H9 (cell line): ENCODE results near the gene TRIM34. TPM values are rescaled to one million over a fixed set of nuclear protein-coding genes. Genes with fewer than 3 reads are reported as not detected.

Source experiments
- DNase-seq: peaks from one replicate; pipeline ENCODE4 v3.0.0-alpha.2; 2017
- H2AFZ ChIP-seq: one replicate; pipeline ENCODE4 v1.6.1; 2013; ENCODE audit warnings: mild to moderate bottlenecking, low read length, control low read depth, moderate library complexity
- H2AK5ac ChIP-seq: 2 replicates; pipeline ENCODE4 v1.6.1; 2013; ENCODE audit warnings: low read length, control low read depth, mixed read lengths; ENCODE audit not compliant: insufficient read length
- H2BK120ac ChIP-seq: one replicate; pipeline ENCODE4 v1.6.1; 2013; ENCODE audit warnings: low read depth, mild to moderate bottlenecking, low read length, control low read depth, inconsistent platforms; ENCODE audit not compliant: poor library complexity, severe bottlenecking
- H2BK12ac ChIP-seq: 2 replicates; pipeline ENCODE4 v1.6.1; 2013; ENCODE audit warnings: low read length, control low read depth, mixed read lengths, low read depth; ENCODE audit not compliant: insufficient read length
- H2BK15ac ChIP-seq: 2 replicates; pipeline ENCODE4 v1.6.1; 2013; ENCODE audit warnings: low read depth, low read length, control low read depth
- H2BK20ac ChIP-seq: one replicate; pipeline ENCODE4 v1.6.1; 2013; ENCODE audit warnings: low read depth, mild to moderate bottlenecking, low read length, control low read depth, inconsistent platforms; ENCODE audit not compliant: poor library complexity, severe bottlenecking
- H2BK5ac ChIP-seq: 2 replicates; pipeline ENCODE4 v1.6.1; 2013; ENCODE audit warnings: low read length, control low read depth, mixed read lengths; ENCODE audit not compliant: insufficient read length
- H3K14ac ChIP-seq: 2 replicates; pipeline ENCODE4 v1.6.1; 2013; ENCODE audit warnings: low read length, control low read depth; ENCODE audit not compliant: insufficient read depth
- H3K18ac ChIP-seq: 2 replicates; pipeline ENCODE4 v1.6.1; 2013; ENCODE audit warnings: low read depth, mild to moderate bottlenecking, mixed read lengths, low read length, control low read depth; ENCODE audit not compliant: insufficient read length
- H3K23ac ChIP-seq: 2 replicates; pipeline ENCODE4 v1.6.1; 2013; ENCODE audit warnings: low read length, control low read depth, mixed read lengths, low read depth; ENCODE audit not compliant: insufficient read length
- H3K23me2 ChIP-seq: 2 replicates; pipeline ENCODE4 v1.6.1; 2013; ENCODE audit warnings: low read depth, mild to moderate bottlenecking, mixed read lengths, low read length, control low read depth; ENCODE audit not compliant: insufficient read length, poor library complexity, severe bottlenecking
- H3K27ac ChIP-seq: 2 replicates; pipeline ENCODE4 v1.5.1; 2013; ENCODE audit warnings: low read length, control low read depth, mixed read lengths, low read depth; ENCODE audit not compliant: insufficient read length
- H3K27me3 ChIP-seq: 2 replicates; pipeline ENCODE4 v1.6.1; 2013; ENCODE audit warnings: low read length, control low read depth, inconsistent platforms; ENCODE audit not compliant: insufficient read depth
- H3K4ac ChIP-seq: 2 replicates; pipeline ENCODE4 v1.6.1; 2013; ENCODE audit warnings: low read depth, mild to moderate bottlenecking, control low read depth, inconsistent platforms, low read length, moderate library complexity
- H3K4me1 ChIP-seq: 2 replicates; pipeline ENCODE4 v1.6.1; 2013; ENCODE audit warnings: low read length, control low read depth, inconsistent platforms; ENCODE audit not compliant: insufficient read depth
- H3K4me2 ChIP-seq: 2 replicates; pipeline ENCODE4 v1.6.1; 2013; ENCODE audit warnings: low read length, control low read depth, mixed read lengths; ENCODE audit not compliant: insufficient read length, insufficient read depth
- H3K56ac ChIP-seq: 2 replicates; pipeline ENCODE4 v1.6.1; 2013; ENCODE audit warnings: low read depth, mild to moderate bottlenecking, mixed read lengths, low read length, control low read depth; ENCODE audit not compliant: insufficient read length
- H3K79me1 ChIP-seq: 2 replicates; pipeline ENCODE4 v1.6.1; 2013; ENCODE audit warnings: low read depth, mild to moderate bottlenecking, moderate library complexity, low read length, control low read depth, inconsistent platforms; ENCODE audit not compliant: insufficient read depth, poor library complexity, severe bottlenecking
- H3K79me2 ChIP-seq: 2 replicates; pipeline ENCODE4 v1.6.1; 2013; ENCODE audit warnings: low read length, control low read depth, inconsistent platforms; ENCODE audit not compliant: insufficient read depth
- H3K9ac ChIP-seq: 2 replicates; pipeline ENCODE4 v1.6.1; 2013; ENCODE audit warnings: low read length, control low read depth, mixed read lengths; ENCODE audit not compliant: insufficient read length; ENCODE audit errors: extremely low read depth
- H3K9me3 ChIP-seq: one replicate; pipeline ENCODE4 v1.6.1; 2013; ENCODE audit warnings: low read depth, low read length, inconsistent platforms; ENCODE audit not compliant: control insufficient read depth
- H3T11ph ChIP-seq: one replicate; pipeline ENCODE4 v1.6.1; 2013; ENCODE audit warnings: mild to moderate bottlenecking, low read length, control low read depth, inconsistent platforms
- H4K20me1 ChIP-seq: one replicate; pipeline ENCODE4 v1.6.1; 2013; ENCODE audit not compliant: control insufficient read depth, insufficient read length, insufficient read depth
- H4K5ac ChIP-seq: 2 replicates; pipeline ENCODE4 v1.6.1; 2013; ENCODE audit warnings: low read depth, mild to moderate bottlenecking, mixed read lengths, low read length, control low read depth; ENCODE audit not compliant: insufficient read length
- H4K8ac ChIP-seq: replicated peaks from 2 replicates; pipeline ENCODE4 v1.6.1; 2013; ENCODE audit warnings: low read length, control low read depth, mixed read lengths, low read depth; ENCODE audit not compliant: insufficient read length
- H4K91ac ChIP-seq: 2 replicates; pipeline ENCODE4 v1.6.1; 2013; ENCODE audit warnings: low read depth, mild to moderate bottlenecking, moderate library complexity, mixed read lengths, low read length, control low read depth; ENCODE audit not compliant: insufficient read length
- H3K27ac Mint-ChIP-seq, 3 experiments: 2 replicates in 2 of 3; 3 replicates in 1 of 3; pipeline ENCODE4 v1.8.0; 2020 to 2021; ENCODE audit warnings: mixed read lengths in 3 of 3, mild to moderate bottlenecking in 1 of 3, moderate library complexity in 1 of 3
- H3K27me3 Mint-ChIP-seq: 2 replicates; pipeline ENCODE4 v1.8.0; 2021; ENCODE audit warnings: low read depth, mild to moderate bottlenecking, moderate library complexity, mixed read lengths
- H3K36me3 Mint-ChIP-seq, 3 experiments: 2 replicates in 2 of 3; 3 replicates in 1 of 3; pipeline ENCODE4 v1.8.0; 2020 to 2021; ENCODE audit warnings: low read depth in 3 of 3, mixed read lengths in 3 of 3; ENCODE audit not compliant: insufficient read depth in 1 of 3
- H3K4me1 Mint-ChIP-seq, 2 experiments: 2 replicates each; pipeline ENCODE4 v1.8.0; 2020; ENCODE audit warnings: mixed read lengths in 2 of 2
- H3K4me3 Mint-ChIP-seq, 2 experiments: 2 replicates in 1 of 2; 3 replicates in 1 of 2; pipeline ENCODE4 v1.8.0; 2020 to 2021; ENCODE audit warnings: mild to moderate bottlenecking in 2 of 2, mixed read lengths in 2 of 2, moderate library complexity in 1 of 2
- H3K9me3 Mint-ChIP-seq, 2 experiments: 2 replicates in 1 of 2; 3 replicates in 1 of 2; pipeline ENCODE4 v1.8.0; 2020; ENCODE audit warnings: mild to moderate bottlenecking in 2 of 2, mixed read lengths in 2 of 2, moderate library complexity in 1 of 2
- WGBS: extraction: QIAGEN DNeasy Blood & Tissue Kit; methylation state at CpG from one replicate; pipeline ENCODE4 v1.1.7; 2013; ENCODE audit warnings: missing lambda C conversion rate, low lambda C conversion rate, mixed read lengths; ENCODE audit not compliant: insufficient read length; ENCODE audit errors: extremely low coverage; 5-methylcytosine and 5-hydroxymethylcytosine counted together
- total RNA-seq: library from RNA; stranded (reverse); gene quantifications from 2 replicates; pipeline ENCODE4 v1.2.1, GENCODE V29; 2021
- TF ChIP-seq, protein P1 (sequence below): fragments of 200-600 bp; sonication (generic); conservative IDR thresholded peaks from 3 replicates; pipeline ENCODE4 v1.8.0; 2021; ENCODE audit warnings: antibody characterized with exemption, mild to moderate bottlenecking

TRIM34 gene
- total RNA-seq, 1 experiment from 2014 or later = 0.59 TPM

DNA sequence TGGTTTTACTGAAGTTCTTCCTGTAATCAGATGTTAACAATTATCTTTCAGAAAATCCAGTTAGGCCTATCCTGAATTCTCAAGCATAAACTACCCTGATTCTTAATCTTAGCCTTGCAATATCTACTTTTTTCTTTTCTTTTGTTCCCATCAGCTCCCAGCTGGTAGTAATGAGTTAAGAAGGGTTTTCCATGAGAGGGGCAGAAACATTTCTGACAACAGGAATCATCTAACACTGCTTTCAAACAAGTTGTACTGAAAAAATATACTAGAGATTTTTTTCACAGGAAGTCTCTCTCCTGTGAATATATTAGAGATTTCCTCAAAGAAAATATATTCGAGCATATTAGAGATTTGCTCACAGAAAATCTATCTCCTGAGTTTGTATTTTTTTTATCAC lies 31.7 kb upstream of the TRIM34 start:
- no peak overlapping the region for H3K27ac Mint-ChIP-seq
- H4K91ac ChIP-seq = no peak overlapping the region
- no peaks in the 10 kb centered on the region for H3K9me3 ChIP-seq
- H3K4me2 ChIP-seq = no peak overlapping the region
- no peak for DNase-seq
- no peak overlapping the region for H3K18ac ChIP-seq
- WGBS = no CpG with 5 or more reads among the region's 1 CpG
- no peak overlapping the region for H3K4ac ChIP-seq
- no peaks in the 10 kb centered on the region for H3K79me1 ChIP-seq
- H3K79me2 ChIP-seq = no peaks in the 10 kb centered on the region; the same call in 1 of the 2 replicates
- H2BK12ac ChIP-seq = no peak overlapping the region
- H2BK120ac ChIP-seq = no peak overlapping the region
- H3K36me3 Mint-ChIP-seq = peaks cover 7 to 8% (median 7%) of the 10 kb centered on the region in 3 experiments; a peak in 5 of 7 replicates
- H4K8ac ChIP-seq = no peak overlapping the region
- no peak overlapping the region for H4K5ac ChIP-seq
- TF ChIP-seq, protein P1, sequence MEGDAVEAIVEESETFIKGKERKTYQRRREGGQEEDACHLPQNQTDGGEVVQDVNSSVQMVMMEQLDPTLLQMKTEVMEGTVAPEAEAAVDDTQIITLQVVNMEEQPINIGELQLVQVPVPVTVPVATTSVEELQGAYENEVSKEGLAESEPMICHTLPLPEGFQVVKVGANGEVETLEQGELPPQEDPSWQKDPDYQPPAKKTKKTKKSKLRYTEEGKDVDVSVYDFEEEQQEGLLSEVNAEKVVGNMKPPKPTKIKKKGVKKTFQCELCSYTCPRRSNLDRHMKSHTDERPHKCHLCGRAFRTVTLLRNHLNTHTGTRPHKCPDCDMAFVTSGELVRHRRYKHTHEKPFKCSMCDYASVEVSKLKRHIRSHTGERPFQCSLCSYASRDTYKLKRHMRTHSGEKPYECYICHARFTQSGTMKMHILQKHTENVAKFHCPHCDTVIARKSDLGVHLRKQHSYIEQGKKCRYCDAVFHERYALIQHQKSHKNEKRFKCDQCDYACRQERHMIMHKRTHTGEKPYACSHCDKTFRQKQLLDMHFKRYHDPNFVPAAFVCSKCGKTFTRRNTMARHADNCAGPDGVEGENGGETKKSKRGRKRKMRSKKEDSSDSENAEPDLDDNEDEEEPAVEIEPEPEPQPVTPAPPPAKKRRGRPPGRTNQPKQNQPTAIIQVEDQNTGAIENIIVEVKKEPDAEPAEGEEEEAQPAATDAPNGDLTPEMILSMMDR = no peak
- H3K23ac ChIP-seq = no peak overlapping the region
- H3K4me1 Mint-ChIP-seq = peaks cover 19 to 24% of the 10 kb centered on the region in 2 experiments
- no peak overlapping the region for H2AFZ ChIP-seq
- H3K23me2 ChIP-seq = peaks cover 7% of the 10 kb centered on the region
- H4K20me1 ChIP-seq = no peaks in the 10 kb centered on the region
- H3K9ac ChIP-seq = no peak overlapping the region
- H3K27me3 Mint-ChIP-seq = no peaks in the 10 kb centered on the region; the same call in 1 of the 2 replicates
- H2AK5ac ChIP-seq = no peak overlapping the region
- H2BK5ac ChIP-seq = no peak overlapping the region
- H2BK20ac ChIP-seq = no peak overlapping the region
- no peaks in the 10 kb centered on the region for H3K4me1 ChIP-seq
- peaks cover 5 to 6% of the 10 kb centered on the region in 2 experiments for H3K9me3 Mint-ChIP-seq
- H2BK15ac ChIP-seq = no peak overlapping the region
- H3K27ac ChIP-seq = no peak overlapping the region
- no peak overlapping the region for H3K14ac ChIP-seq
- H3T11ph ChIP-seq = no peak overlapping the region
- no peak overlapping the region for H3K56ac ChIP-seq
- H3K27me3 ChIP-seq = no peaks in the 10 kb centered on the region
- H3K4me3 Mint-ChIP-seq = no peak overlapping the region
